GM21360 (cell line): ENCODE measurements around the gene TNFSF15.

Experiments used
- ATAC-seq: cut with Tn5 transposase; IDR thresholded peaks from one replicate; pipeline ENCODE4 v1.9.1; 2021; ENCODE audit warnings: mild to moderate bottlenecking, moderate library complexity; ENCODE audit not compliant: unreplicated experiment

Gene TNFSF15

DNA sequence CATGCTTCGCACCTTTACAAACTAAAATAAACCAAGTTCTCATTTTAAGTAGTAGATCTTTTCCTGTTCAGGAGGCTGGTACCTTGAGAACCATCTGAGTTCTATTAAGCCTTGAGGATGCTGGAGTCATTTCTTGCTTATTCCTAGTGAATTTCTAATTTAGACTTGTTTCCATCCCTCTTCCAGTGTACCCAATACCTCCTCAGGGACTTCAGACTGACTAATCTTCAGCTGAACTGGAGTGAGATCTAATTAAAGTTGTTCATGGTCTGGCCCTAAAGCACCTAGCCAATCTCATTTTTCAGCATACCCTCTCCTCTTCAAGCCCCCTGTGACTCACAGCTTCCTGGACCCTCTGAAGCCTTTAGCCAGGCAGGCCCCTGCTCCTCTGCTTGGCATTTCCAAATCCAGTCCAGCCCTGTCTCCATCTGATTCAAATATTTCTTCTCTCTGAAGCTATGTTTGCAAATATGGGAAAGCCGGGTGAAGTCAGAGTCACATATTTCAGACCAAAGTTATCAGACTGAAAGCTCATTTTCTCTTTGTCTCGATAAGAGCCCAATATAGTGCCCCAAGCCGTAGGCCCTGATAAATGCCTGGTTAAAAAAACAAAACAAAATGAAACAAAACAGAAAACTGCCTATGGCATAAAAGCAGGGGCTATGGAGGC lies 19.4 kb upstream of the TNFSF15 start:
- ATAC-seq = no peak

DNA sequence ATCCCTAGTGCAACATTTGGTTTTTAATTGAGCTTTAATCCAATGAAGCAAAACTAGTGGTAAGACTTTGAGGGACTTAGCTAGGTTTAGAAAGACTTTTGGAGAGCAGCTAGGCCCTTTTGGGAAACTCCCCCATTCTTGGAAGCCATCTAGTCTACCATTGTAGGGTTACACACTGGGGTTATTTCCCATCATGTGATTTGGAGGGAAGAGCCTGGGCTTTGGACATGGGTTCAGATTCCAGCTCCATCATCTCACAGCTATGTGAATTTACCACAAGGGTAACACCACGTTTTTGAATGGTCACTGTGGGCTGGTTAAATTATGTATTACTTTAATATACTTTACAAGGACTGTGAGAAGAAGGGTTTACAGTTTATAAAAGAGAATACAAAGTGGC lies 18.3 kb upstream of the TNFSF15 start:
- no peak for ATAC-seq

DNA sequence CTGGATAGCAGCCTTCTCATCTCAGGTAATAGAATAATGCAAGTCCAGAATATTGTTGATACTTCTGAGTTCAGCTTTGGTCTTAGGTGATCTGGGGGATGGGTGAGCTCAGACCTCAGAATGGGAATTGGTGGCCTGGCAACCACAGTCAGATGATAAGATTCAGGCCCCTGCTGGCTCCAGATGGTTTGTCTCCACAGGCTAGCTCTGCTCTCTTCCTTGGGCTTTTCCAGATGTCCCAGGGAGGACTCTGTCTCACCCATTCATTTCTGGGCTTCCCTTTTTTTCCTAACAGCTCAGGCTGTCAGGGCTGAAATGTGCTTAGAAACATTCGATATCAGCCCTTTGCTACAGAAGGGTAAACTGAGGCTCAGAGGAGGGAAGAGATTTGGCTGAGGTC lies 17.6 kb upstream of the TNFSF15 start:
- ATAC-seq = no peak

DNA sequence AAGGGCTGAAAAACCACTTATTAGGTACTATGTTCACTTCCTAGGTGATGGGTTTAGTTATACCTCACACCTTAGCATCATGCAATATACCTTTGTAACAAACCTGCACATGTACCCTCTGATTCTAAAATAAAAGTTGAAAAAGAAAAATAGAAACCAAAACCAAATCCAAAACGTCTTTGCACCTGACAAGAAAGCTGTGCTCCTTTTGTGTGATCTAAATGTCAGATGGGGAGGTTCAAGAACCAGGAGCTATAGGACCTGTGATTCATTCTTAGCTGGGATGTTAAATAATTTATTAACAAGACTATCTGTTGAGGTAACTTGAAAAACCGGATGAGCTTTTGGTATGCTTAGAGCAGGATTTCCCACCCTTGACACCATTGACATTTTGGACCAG lies 16.9 kb upstream of the TNFSF15 start:
- no peak for ATAC-seq

DNA sequence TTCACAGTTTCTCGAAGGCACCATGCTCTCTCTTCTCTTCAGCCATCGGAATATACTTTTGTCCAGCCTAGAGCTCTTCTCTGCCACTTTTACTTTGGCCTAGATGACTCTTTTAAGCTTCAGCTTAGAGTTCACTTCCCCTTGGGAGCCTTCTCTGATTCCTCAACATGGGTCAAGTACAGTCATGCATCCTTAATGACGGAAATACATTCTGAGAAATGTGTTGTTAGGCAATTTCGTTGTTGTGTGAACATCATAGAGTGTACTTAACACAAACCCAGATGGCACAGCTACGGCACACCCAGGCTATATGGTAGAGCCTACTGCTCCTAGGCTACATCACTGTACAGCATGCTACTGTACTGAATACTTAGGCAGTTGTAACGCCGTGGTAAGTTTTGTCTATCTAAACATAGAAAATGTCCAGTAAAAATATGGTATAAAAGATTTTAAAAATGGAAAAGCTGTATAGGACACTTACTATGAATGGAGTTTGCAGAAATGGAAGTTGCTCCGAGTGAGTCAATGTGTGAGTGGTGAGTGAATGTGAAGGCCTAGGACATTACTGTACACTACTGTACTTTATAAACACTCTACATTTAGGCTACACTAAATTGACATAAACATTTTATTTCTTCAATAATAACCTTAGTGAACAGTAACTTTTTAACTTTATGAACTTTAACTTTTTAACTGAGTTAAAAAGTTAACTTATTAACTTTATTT lies 15.1 kb upstream of the TNFSF15 start:
- no peak for ATAC-seq

DNA sequence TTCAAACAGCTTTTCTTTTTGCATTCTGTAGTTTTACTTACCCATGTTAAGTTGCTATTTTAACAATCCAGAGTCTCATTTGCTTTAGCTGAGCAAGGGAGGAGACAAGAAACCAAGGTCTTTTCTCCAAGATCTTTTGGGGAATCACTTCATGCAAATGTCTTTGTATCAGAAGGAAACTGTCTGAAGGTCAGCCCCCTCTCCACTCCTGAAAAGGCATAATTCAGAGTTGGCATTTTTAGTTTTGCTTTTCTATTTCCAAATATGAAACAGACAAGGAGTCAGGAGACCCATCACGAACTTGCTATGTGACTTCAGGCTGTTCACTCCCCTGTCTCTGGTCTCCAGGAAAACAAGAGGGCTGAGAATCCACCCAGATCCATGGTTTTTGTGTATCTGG lies 12.3 kb upstream of the TNFSF15 start:
- ATAC-seq = no peak

DNA sequence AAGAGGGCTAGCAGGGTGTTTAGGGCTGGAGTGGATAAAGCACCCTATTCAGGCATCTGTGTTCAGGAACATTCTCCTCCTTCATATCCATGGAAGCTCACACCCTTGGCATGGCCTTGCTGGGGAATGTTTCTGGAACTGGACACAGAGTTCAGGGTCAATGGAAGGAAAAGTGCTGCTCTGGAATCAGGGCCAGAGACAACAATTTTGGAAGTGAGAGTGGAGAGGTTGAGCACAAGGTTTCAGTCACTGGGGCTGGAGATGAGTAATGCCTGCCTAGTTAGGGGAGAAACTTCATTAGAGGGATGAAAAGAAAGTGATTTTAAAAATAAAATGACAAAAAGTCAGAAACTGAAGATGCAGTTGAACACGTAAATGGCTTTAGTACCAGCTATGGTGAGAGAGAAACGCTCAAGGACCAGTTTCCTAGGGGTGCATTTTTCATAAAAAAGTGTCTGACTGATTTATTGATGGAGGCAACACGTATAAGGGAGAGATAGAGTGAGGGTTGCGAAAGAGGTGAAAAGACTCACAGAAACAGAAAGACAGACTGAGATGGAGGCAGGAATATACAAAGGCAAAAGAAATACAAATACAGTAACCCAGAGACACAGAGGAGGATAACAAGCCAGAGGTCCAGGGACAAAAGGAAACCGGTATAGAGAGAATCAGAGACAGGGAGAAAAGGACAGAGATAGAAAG lies 8.0 kb upstream of the TNFSF15 start:
- ATAC-seq = no peak

DNA sequence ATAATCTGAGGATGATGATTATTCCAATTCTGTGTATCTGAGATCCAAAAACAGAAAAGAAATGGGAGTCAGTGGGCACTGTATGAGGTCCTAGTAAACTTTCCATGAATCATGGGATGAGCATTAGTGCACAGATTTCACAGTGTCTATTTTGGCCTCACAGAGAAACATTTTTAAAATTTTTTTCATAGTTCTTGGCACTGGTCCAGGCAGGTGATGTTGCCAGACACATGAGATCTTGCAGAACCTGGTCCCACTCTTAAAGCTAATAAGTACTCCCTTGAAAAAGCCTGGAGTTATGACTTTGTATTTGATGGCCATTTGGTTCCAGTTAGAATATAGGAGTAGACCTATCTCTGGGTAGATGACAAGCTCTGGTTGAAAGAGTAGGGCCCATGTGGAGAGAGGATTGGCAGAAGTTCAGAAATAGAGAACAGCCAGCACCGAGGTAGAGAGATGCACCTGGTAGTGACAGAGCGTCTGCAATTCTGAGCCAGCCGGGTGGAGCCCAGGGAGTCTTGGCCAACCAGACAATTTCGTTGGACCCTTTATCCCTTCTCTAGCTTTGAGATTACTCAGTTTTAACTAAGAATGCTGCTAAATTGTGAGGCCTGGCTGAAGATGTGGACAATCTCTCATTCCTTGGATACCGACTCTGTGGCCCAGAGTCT lies 6.3 kb upstream of the TNFSF15 start:
- no peak for ATAC-seq

DNA sequence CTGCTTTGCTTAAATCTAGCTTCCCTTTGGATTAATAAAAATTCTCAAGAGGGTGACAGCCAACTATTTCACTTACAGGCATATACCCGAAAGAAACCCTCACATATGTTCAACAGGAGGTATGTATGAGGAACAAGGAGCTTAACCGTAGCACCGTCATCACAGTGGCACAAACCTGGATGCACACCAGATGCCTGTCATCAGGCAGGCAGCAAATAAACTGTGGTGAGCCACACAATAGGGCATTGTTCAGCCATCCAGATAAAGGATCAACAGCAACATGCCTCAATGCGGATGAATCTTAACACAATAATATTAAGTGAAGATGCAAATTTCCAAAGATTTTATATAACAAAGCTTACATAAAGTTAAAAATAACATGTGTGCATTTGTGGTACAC lies 5.5 kb upstream of the TNFSF15 start:
- ATAC-seq = no peak

DNA sequence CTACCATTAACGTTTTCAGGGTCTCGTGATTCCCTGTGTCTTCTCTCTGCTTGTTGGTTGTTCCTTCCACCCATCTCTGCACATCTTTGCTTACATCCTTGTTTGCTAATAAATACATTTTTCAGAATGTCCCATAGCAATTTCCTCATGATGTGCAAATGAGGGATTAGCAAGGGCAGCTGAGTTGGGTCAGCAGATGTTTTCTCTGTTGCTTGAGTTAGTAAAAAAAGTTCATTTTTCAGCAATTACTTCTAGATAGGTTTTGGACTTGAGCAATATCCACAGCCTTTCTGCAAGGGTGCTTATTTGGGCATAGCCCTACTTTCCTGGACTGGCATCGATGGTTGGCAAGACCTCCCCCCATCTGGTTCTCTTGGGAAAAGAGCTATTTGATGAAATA lies 4.8 kb upstream of the TNFSF15 start:
- no peak for ATAC-seq

DNA sequence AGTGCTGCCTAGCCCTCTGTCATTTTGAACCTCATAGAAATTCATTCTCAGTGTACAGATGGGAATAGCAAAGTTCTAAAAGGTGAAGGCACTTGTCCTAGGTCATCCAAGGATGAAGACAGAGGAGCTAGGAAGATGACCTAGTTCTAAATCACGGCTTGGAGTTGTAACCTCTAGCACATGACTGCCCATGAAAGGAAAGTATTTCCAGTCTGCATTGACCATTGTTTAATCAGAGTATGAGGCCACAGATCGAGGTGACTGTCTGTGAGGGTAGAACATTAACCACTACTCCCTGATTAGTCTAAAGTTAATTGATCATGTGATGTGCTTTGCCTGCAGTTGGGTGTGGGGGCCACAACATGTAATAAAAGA lies 674 bp upstream of the TNFSF15 start:
- peak; percentile 17 for ATAC-seq

DNA sequence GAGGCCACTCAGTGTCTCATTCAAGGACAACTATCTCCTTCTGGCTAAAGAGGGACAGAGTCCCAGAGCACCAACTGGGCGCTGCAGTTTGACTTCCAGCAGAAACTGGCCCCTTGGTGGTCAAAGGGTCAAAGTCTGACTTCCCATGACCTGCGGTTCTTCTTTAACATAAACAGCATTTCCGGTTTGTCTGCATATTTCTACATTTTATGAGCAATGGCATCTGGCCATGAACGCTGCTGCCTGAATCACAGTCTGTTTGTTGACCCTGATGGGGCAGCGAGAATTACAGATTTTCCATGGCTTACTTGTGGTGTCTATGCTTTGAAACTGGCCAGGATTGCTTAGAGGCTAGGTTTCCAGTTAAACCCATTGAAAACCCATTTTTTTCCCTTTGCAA lies 1.3 kb downstream of the TNFSF15 start:
- no peak for ATAC-seq

DNA sequence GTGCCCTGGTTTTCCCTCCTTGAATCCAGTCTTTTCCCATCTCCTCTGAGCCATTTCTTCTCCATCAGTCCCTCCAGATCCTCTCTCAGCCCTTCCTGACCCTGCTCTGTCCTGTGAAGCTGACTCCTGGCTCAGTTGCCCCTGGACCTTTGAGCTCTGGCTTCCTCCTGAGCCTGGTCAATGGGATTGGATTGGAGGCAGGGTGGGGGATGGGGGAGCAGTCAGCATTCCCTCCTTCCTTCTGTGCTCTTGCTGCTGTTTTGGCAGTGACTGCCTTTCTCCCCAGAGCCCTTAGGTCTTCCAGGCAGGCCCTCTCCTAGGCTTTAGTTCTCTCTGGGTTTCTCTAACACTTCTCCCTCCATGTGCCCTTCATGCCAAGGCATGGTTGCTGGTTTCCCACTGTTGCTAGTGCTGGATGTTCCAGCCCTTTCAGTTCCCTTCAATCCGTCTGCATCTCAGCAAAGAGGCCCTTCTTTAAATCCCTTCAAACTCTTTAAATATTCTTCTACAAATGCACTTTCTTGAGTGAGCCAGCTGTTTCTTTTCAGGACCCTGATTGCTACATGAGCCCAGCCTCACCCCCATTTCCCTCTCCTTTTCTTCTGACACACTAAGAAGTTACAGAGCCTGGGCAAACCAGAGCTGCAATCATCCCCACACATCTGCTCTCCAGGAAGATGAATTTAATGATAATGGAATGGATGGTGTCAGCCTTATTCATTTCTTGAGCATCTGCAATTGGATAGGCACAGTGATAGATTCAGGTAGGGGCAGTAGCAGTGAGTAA lies 2.2 kb downstream of the TNFSF15 start:
- no peak for ATAC-seq

DNA sequence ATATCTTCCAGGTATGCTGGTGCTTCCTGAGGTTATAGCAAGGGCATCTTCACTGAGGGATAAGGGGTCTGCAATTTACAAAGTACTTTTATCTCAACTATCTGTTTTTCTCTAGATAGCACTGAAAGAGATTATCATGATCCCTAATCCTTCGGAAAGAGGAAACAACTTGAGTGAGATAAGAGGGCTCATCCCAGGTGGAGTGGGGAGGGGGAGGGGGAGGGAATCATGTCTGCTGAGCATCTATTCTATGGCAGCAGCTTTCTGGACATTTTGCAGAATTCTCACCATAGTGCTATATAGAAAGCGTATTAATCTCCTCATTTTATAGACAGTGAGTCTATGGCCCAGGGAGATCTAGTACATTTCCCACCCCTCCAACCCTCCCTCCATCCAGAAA lies 5.9 kb downstream of the TNFSF15 start:
- ATAC-seq = no peak

DNA sequence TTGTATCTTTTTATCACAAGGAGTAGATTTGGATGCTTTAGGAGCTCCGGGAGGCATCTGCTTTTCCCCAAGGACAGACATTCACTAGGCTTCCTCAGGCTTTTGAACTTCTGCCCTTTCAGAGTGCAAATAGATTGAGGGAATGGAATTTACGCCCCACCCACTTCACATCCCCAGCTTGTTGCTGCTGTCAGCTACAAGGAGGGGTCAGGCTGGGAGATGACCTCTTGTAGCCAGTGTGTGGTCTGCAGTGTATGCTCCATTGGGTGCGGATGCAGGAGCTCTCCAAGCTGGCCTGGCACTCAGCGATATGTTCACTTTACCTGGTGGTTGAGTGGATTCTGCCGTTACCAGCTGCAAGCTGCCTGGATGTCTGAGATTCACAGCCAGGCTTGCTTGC lies 6.4 kb downstream of the TNFSF15 start:
- no peak for ATAC-seq

DNA sequence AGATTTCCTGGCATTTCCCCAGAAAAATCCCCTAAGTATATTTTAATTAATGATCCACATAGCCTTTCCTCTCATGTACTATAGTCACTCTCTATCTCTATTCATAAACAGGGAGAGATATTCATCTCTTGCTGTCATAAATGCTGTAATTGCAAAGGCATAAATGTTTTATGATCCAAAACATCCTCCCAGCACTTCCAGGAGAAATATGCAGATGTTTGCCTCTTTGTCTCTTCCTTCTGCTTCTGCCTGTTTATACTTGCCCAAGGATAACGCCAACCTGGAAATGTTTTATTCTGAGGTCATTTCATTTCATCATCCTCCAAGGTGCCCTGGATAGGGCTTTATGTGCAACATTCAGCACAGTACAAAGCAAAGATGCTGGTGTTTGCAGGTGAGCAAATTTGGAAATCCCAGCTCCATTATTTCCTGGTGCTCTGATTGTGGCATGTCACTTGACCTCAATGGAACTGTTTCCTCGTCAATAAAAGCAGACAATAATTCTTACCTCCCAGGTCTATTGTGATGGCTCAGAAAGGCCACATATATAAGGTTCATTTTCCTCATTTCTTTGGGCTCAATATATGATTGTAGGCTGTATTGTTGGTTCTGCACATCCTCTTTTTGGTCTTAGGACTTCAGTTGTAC lies 6.9 kb downstream of the TNFSF15 start:
- no peak for ATAC-seq

DNA sequence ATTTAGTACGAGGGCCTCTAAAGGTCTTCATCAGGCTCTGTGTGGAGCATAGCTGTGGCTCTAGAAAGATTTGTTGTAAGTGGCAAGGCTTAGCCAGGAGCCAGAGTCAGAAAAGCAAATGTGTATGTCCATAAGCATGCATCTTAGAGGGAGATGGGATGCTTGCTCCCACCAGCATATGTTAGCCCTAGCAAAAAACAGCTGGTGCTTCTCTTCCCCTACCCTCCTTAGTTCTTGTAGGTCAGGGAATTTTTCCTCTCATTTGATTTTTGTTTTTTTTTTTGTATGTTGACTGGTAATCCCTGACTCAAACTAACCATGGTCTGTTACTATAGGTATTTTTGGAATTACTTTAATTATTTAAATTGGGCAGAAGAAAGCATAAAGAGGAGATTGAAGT lies 7.7 kb downstream of the TNFSF15 start:
- no peak for ATAC-seq

DNA sequence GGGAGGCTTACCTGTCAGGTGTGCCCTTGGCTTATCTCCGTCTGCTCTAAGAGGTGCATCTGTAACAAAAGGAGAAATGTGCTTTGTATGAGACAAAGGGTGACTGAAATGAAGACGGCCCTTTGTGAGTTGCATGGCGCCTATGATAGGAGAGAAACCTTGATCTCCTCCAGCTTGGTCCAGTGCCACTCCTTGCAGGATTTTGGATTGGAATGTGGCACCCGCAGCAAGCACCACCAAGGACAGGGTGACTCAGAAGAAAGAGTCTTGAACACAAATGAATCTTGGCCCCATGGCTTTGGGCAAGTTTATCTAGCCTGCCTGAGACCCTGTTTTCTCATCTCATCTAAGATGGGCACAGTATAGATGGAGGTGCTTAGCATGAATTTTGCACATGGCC lies 13.4 kb downstream of the TNFSF15 start:
- ATAC-seq = no peak

DNA sequence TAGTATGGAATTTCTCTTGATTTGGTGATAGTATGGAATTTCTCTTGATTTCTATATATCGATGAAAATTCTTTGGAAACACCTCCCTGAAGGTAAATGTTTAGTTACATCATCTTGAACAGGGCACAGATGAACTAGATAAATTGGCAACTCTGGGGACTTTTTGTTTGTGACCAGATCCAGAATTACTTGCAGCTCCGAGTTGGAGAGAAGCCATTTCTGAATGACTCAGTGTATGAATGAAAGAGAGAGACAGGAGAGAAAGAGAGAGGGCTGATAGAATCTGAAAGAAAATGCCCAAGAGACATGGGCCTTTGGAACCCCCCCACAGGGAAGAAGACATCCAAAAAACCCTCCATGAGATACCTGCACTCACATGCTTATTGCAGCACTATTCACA lies 14.1 kb downstream of the TNFSF15 start:
- ATAC-seq = no peak

DNA sequence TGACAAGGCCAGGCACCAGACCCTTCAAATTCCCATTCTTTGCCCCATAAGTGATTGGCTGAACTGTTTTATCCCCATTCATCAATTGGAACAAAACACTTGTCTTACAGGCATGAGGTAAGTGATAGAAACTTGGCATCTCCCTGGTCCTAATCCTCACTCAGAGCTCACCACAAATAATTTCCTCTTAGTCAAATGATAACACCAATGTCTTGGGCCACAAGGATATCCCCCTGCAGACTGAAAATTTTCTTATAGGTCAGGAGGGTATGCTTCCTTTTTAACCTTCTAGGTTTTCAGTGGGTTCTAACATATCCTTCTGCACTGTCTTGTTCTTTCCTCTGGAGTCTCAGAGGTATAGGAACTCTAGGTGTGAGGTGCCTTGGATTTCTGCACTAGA lies 14.5 kb downstream of the TNFSF15 start:
- ATAC-seq = no peak
